SK-N-SH (cell line): ENCODE measurements around the gene S100A4. TPM values are rescaled to one million over a fixed set of nuclear protein-coding genes. Genes with fewer than 3 reads are reported as not detected.

Experiments
- CHD2 ChIP-seq: fragments of 150-350 bp; IDR thresholded peaks from 2 replicates; pipeline ENCODE4 v1.6.1; 2018; ENCODE audit warnings: low read length; ENCODE audit not compliant: partially characterized antibody
- CTCF ChIP-seq: fragments of 200-600 bp; sonication (generic); IDR thresholded peaks from 2 replicates; pipeline ENCODE4 v1.6.1; 2017; ENCODE audit warnings: antibody characterized with exemption, mild to moderate bottlenecking, moderate library complexity
- ELF1 ChIP-seq: IDR thresholded peaks from 2 replicates; pipeline ENCODE4 v1.4.0; 2012
- EP300 ChIP-seq, 2 experiments: IDR thresholded peaks; 2 replicates each; pipeline versions ENCODE4 v1.4.0 to v1.6.1; 2012; ENCODE audit warnings: borderline replicate concordance in 1 of 2, low read depth in 1 of 2, low read length in 1 of 2
- FOSL2 ChIP-seq: IDR thresholded peaks from 2 replicates; pipeline ENCODE4 v1.4.0; 2012; ENCODE audit warnings: low read depth, mild to moderate bottlenecking, moderate library complexity, borderline replicate concordance
- FOXM1 ChIP-seq: IDR thresholded peaks from 2 replicates; pipeline ENCODE4 v1.4.0; 2012; ENCODE audit warnings: low read depth, mild to moderate bottlenecking
- GATA2 ChIP-seq: sonication (generic); formaldehyde crosslinking; IDR thresholded peaks from 2 replicates; pipeline ENCODE4 v1.5.0; 2020; ENCODE audit warnings: mild to moderate bottlenecking, missing genetic modification reagents
- MAX ChIP-seq: IDR thresholded peaks from 2 replicates; pipeline ENCODE4 v1.4.0; 2012; ENCODE audit warnings: low read depth
- MEF2A ChIP-seq: IDR thresholded peaks from 2 replicates; pipeline ENCODE4 v1.4.0; 2012; ENCODE audit warnings: low read depth, borderline replicate concordance
- MXI1 ChIP-seq: IDR thresholded peaks from 2 replicates; pipeline ENCODE4 v1.6.1; 2012; ENCODE audit warnings: mild to moderate bottlenecking, low read depth, low read length, improper control_type of control experiment
- NFIC ChIP-seq: IDR thresholded peaks from 2 replicates; pipeline ENCODE4 v1.4.0; 2012; ENCODE audit warnings: borderline replicate concordance
- PBX3 ChIP-seq: IDR thresholded peaks from 2 replicates; pipeline ENCODE4; 2012
- POLR2AphosphoS5 ChIP-seq: IDR thresholded peaks from 2 replicates; pipeline ENCODE4 v1.6.1; 2012; ENCODE audit warnings: low read depth, low read length
- RAD21 ChIP-seq: IDR thresholded peaks from 2 replicates; pipeline ENCODE4 v1.6.1; 2012; ENCODE audit warnings: mild to moderate bottlenecking, low read length
- RCOR1 ChIP-seq: fragments of 150-350 bp; IDR thresholded peaks from 2 replicates; pipeline ENCODE4 v1.6.1; 2017; ENCODE audit warnings: antibody characterized with exemption, low read length
- RFX5 ChIP-seq: IDR thresholded peaks from 2 replicates; pipeline ENCODE4 v1.6.1; 2012; ENCODE audit warnings: mild to moderate bottlenecking, improper control_type of control experiment, low read length
- RXRA ChIP-seq: IDR thresholded peaks from 2 replicates; pipeline ENCODE4 v1.4.0; 2012; ENCODE audit warnings: low read depth, mild to moderate bottlenecking, borderline replicate concordance
- SIN3A ChIP-seq: IDR thresholded peaks from 2 replicates; pipeline ENCODE4 v1.6.1; 2012; ENCODE audit warnings: low read depth, mild to moderate bottlenecking, low read length, moderate library complexity, borderline replicate concordance
- SMC3 ChIP-seq: IDR thresholded peaks from 2 replicates; pipeline ENCODE4 v1.6.1; 2012; ENCODE audit warnings: low read depth, low read length, improper control_type of control experiment
- TAF1 ChIP-seq: IDR thresholded peaks from 2 replicates; pipeline ENCODE4 v1.6.1; 2012; ENCODE audit warnings: low read depth, mild to moderate bottlenecking, low read length, moderate library complexity, borderline replicate concordance
- TCF12 ChIP-seq: IDR thresholded peaks from 2 replicates; pipeline ENCODE4 v1.4.0; 2012
- TEAD4 ChIP-seq: IDR thresholded peaks from 2 replicates; pipeline ENCODE4 v1.4.0; 2012; ENCODE audit warnings: mild to moderate bottlenecking, borderline replicate concordance; ENCODE audit not compliant: insufficient read depth
- USF1 ChIP-seq: IDR thresholded peaks from 2 replicates; pipeline ENCODE4 v1.4.0; 2012; ENCODE audit warnings: low read depth, borderline replicate concordance
- USF2 ChIP-seq: fragments of 150-350 bp; IDR thresholded peaks from 2 replicates; pipeline ENCODE4 v1.6.1; 2017; ENCODE audit warnings: antibody characterized with exemption, low read length, low read depth, borderline replicate concordance
- YY1 ChIP-seq: IDR thresholded peaks from 2 replicates; pipeline ENCODE4 v1.4.0; 2012; ENCODE audit warnings: low read depth, mild to moderate bottlenecking
- polyA plus RNA-seq, 3 experiments: library from polyadenylated mRNA; depleted of rRNA; stranded (reverse); fragments of >200 nt; gene quantifications; 2 replicates each; pipeline ENCODE4 v1.2.3, GENCODE V29; 2012
- TF ChIP-seq, protein P1 (sequence below): IDR thresholded peaks from 2 replicates; pipeline ENCODE4 v1.4.0; 2012; ENCODE audit warnings: low read depth, borderline replicate concordance

The S100A4 gene
- polyA plus RNA-seq, 1 of the 3 experiments (the other 2 are of a cell fraction) = 25.4 TPM

GRCh38 chr1:153565529-153566374 is 20.1 kb upstream of the S100A4 start, which contains the start of gene S100A2 (continued):
- TF ChIP-seq USF2 = no peak
- TF ChIP-seq, protein P1, sequence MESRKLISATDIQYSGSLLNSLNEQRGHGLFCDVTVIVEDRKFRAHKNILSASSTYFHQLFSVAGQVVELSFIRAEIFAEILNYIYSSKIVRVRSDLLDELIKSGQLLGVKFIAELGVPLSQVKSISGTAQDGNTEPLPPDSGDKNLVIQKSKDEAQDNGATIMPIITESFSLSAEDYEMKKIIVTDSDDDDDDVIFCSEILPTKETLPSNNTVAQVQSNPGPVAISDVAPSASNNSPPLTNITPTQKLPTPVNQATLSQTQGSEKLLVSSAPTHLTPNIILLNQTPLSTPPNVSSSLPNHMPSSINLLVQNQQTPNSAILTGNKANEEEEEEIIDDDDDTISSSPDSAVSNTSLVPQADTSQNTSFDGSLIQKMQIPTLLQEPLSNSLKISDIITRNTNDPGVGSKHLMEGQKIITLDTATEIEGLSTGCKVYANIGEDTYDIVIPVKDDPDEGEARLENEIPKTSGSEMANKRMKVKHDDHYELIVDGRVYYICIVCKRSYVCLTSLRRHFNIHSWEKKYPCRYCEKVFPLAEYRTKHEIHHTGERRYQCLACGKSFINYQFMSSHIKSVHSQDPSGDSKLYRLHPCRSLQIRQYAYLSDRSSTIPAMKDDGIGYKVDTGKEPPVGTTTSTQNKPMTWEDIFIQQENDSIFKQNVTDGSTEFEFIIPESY = no peak
- TF ChIP-seq TEAD4 = 0 out of 2 replicates have a peak, but pooled peaks have one; percentile 27
- no peak for TF ChIP-seq RFX5
- peak; percentile 90 for TF ChIP-seq FOSL2
- TF ChIP-seq TCF12 = peak; percentile 81
- TF ChIP-seq MAX = peak; percentile 87
- TF ChIP-seq USF1 = no peak
- TF ChIP-seq MEF2A = no peak
- peak; percentile 87 for TF ChIP-seq NFIC
- TF ChIP-seq EP300 (IDR thresholded peaks at IDR 0.05; ENCODE audit: borderline replicate concordance in 1 of 2, low read depth in 1 of 2, low read length in 1 of 2) = peak in 1 of 2 experiments; percentile 61; a peak in 1 of 4 replicates
- no peak for TF ChIP-seq SMC3
- no peak for TF ChIP-seq RCOR1
- no peak; the same call in 1 of the 2 replicates for TF ChIP-seq FOXM1
- TF ChIP-seq TAF1 = no peak
- TF ChIP-seq POLR2AphosphoS5 = no peak
- no peak for TF ChIP-seq SIN3A
- TF ChIP-seq PBX3 = peak; percentile 62; the same call in 1 of the 2 replicates
- TF ChIP-seq MXI1 = no peak
- no peak for TF ChIP-seq RAD21
- TF ChIP-seq RXRA = peak; percentile 56; the same call in 1 of the 2 replicates
- no peak for TF ChIP-seq ELF1
- no peak for TF ChIP-seq YY1
- no peak for TF ChIP-seq GATA2 (CRISPR knock-in tag)
- no peak for TF ChIP-seq CTCF
- no peak for TF ChIP-seq CHD2
